Frontal cortex (tissue), 4 donors: ENCODE measurements around the gene CROCC. TPM values are rescaled to one million over a fixed set of nuclear protein-coding genes. Genes with fewer than 3 reads are reported as not detected.
A peak's percentile ranks its signal among the peaks of the same experiment; 100 is the strongest.
"Not testable (repeated sequence)": the region's sequence is repeated elsewhere in the genome, so short reads cannot be mapped to it uniquely, and the experiment has no call there.

Experiments used
- DNase-seq, 2 donors: peaks; one replicate each; pipeline ENCODE4 v3.0.0; 2012; ENCODE audit warnings: low spot score in 2 of 2
- FAIRE-seq: peaks from 2 replicates; lab custom pipeline; 2012; peaks lifted over from hg19 to GRCh38; lab: Jason Lieb, UNC
- total RNA-seq: library from RNA; depleted of rRNA; stranded (reverse); fragments of >200 nt; gene quantifications from one replicate; pipeline ENCODE4 v1.2.3, GENCODE V29; 2014
- donor health status: control.
- donor health status: control.
- donor health status: control.

The CROCC gene
- total RNA-seq, 1 donor from 2014 or later: 17.5 TPM

- FAIRE-seq: no peak
- peak in 1 of 2 donors; percentile 63 for DNase-seq
These were observed 39.0 kb downstream of the CROCC start for GRCh38 chr1:16960560-16961296.

- DNase-seq (no peak), FAIRE-seq (no peak)
These were observed 39.8 kb downstream of the CROCC start for GRCh38 chr1:16961297-16962133.

- FAIRE-seq, DNase-seq: not testable (repeated sequence)
These were observed 42.4 kb downstream of the CROCC start for GRCh38 chr1:16964169-16964568.

GRCh38 chr1:16965486-16966067, 43.8 kb downstream of the CROCC start:
- no peak for FAIRE-seq
- DNase-seq: no peak

GRCh38 chr1:16966282-16966681, 44.6 kb downstream of the CROCC start:
- DNase-seq: no peak
- no peak for FAIRE-seq

- FAIRE-seq (no peak), DNase-seq (peak in 1 of 2 donors; percentile 58)
These were observed 45.4 kb downstream of the CROCC start for GRCh38 chr1:16967095-16967575.

- DNase-seq (no peak), FAIRE-seq (no peak)
These were observed 46.2 kb downstream of the CROCC start for GRCh38 chr1:16967962-16968361.

- FAIRE-seq (no peak), DNase-seq (no peak)
These were observed 46.6 kb downstream of the CROCC start for GRCh38 chr1:16968372-16968771.

- DNase-seq: no peak
- no peak for FAIRE-seq
These were observed 47.4 kb downstream of the CROCC start for GRCh38 chr1:16969057-16969611.

- no peak for DNase-seq
- no peak for FAIRE-seq
These were observed 47.9 kb downstream of the CROCC start for GRCh38 chr1:16969651-16970050.

- FAIRE-seq (no peak), DNase-seq (no peak)
These were observed 48.6 kb downstream of the CROCC start for GRCh38 chr1:16970132-16970910.

GRCh38 chr1:16971341-16972188, 49.8 kb downstream of the CROCC start:
- FAIRE-seq (no peak), DNase-seq (no peak)

GRCh38 chr1:16972189-16972895, 50.6 kb downstream of the CROCC start:
- FAIRE-seq (no peak), DNase-seq (no peak)

GRCh38 chr1:16973215-16973614, 51.5 kb downstream of the CROCC start:
- no peak for FAIRE-seq

GRCh38 chr1:16975211-16975610, 53.5 kb downstream of the CROCC start:
- no peak for DNase-seq
- no peak for FAIRE-seq

More at GRCh38 chr1:16973215-16973614, 51.5 kb downstream of the CROCC start:
- DNase-seq: no peak

GRCh38 chr1:16975838-16976237, 54.1 kb downstream of the CROCC start:
- FAIRE-seq (no peak), DNase-seq (no peak)

GRCh38 chr1:16976966-16977365, 55.2 kb downstream of the CROCC start:
- DNase-seq: no peak
- no peak for FAIRE-seq

GRCh38 chr1:16977377-16977776, 55.6 kb downstream of the CROCC start:
- DNase-seq (no peak), FAIRE-seq (no peak)
